GM23338 (cell line): ENCODE data around the gene CLEC6A. TPM values are rescaled to one million over a fixed set of nuclear protein-coding genes. Genes with fewer than 3 reads are reported as not detected.
"Not testable (repeated sequence)": the region's sequence is repeated elsewhere in the genome, so short reads cannot be mapped to it uniquely, and the experiment has no call there.

Source experiments
- ATAC-seq: fragments of 200-7000 bp; cut with Tn5 transposase; 3 replicates; pipeline ENCODE4 v1.9.1; 2020
- DNase-seq: peaks from one replicate; pipeline ENCODE4 v3.0.0-alpha.2; 2015; ENCODE audit warnings: low spot score
- H2AFZ ChIP-seq: fragments of 200-600 bp; sonication (generic); 2 replicates; pipeline ENCODE4 v1.8.0; 2016; ENCODE audit warnings: antibody characterized with exemption, mild to moderate bottlenecking, moderate library complexity
- H3F3A ChIP-seq: fragments of 200-600 bp; sonication (generic); replicated peaks from 2 replicates; pipeline ENCODE4 v1.8.0; 2017; ENCODE audit warnings: antibody characterized with exemption, mixed run types, low read depth
- H3K27ac ChIP-seq: fragments of 200-600 bp; sonication (generic); 2 replicates; pipeline ENCODE4 v1.6.1; 2016; ENCODE audit warnings: low read depth
- H3K27me3 ChIP-seq: fragments of 200-600 bp; sonication (generic); 2 replicates; pipeline ENCODE4 v1.8.0; 2016; ENCODE audit warnings: mild to moderate bottlenecking, mixed run types, moderate library complexity; ENCODE audit not compliant: insufficient read depth
- H3K36me3 ChIP-seq: fragments of 200-600 bp; sonication (generic); 2 replicates; pipeline ENCODE4 v1.8.0; 2016; ENCODE audit warnings: mild to moderate bottlenecking; ENCODE audit not compliant: insufficient read depth
- H3K4me1 ChIP-seq: fragments of 200-600 bp; sonication (generic); 2 replicates; pipeline ENCODE4 v1.8.0; 2016; ENCODE audit warnings: mild to moderate bottlenecking, moderate library complexity; ENCODE audit not compliant: insufficient read depth
- H3K4me2 ChIP-seq: fragments of 200-600 bp; sonication (generic); 2 replicates; pipeline ENCODE4 v1.7.1; 2017; ENCODE audit warnings: mixed run types
- H3K4me3 ChIP-seq: fragments of 200-600 bp; sonication (generic); 2 replicates; pipeline ENCODE4 v1.6.1; 2016; ENCODE audit warnings: mixed run types
- H3K79me2 ChIP-seq: fragments of 200-600 bp; sonication (generic); replicated peaks from 2 replicates; pipeline ENCODE4 v1.8.0; 2017; ENCODE audit warnings: mild to moderate bottlenecking; ENCODE audit not compliant: insufficient read depth
- H3K9me2 ChIP-seq: fragments of 200-600 bp; sonication (generic); 2 replicates; pipeline ENCODE4 v1.8.0; 2017; ENCODE audit not compliant: insufficient read depth
- H4K20me1 ChIP-seq: fragments of 200-600 bp; sonication (generic); replicated peaks from 2 replicates; pipeline ENCODE4 v1.8.0; 2017; ENCODE audit warnings: mild to moderate bottlenecking; ENCODE audit not compliant: insufficient read depth
- H3K27ac Mint-ChIP-seq: 2 replicates; pipeline ENCODE4 v1.8.0; 2020; ENCODE audit warnings: inconsistent platforms, mild to moderate bottlenecking, moderate library complexity, mixed read lengths
- H3K27me3 Mint-ChIP-seq: 3 replicates; pipeline ENCODE4 v1.8.0; 2022; ENCODE audit warnings: low read depth, mild to moderate bottlenecking, moderate library complexity, mixed read lengths, inconsistent platforms; ENCODE audit not compliant: insufficient read depth, poor library complexity
- H3K36me3 Mint-ChIP-seq: 3 replicates; pipeline ENCODE4 v1.8.0; 2021; ENCODE audit warnings: low read depth, mild to moderate bottlenecking, inconsistent platforms, moderate library complexity, mixed read lengths
- H3K4me1 Mint-ChIP-seq: 3 replicates; pipeline ENCODE4 v1.8.0; 2020; ENCODE audit warnings: mild to moderate bottlenecking, inconsistent platforms, mixed read lengths
- H3K4me3 Mint-ChIP-seq: 3 replicates; pipeline ENCODE4 v1.8.0; 2021; ENCODE audit warnings: moderate library complexity, mild to moderate bottlenecking, inconsistent platforms, mixed read lengths
- H3K9me3 Mint-ChIP-seq: 3 replicates; pipeline ENCODE4 v1.8.0; 2020; ENCODE audit warnings: moderate library complexity, mild to moderate bottlenecking, inconsistent platforms, mixed read lengths
- CREB1 ChIP-seq: fragments of 250-450 bp; sonication (Bioruptor Pico); IDR thresholded peaks from 2 replicates; pipeline ENCODE4 v1.5.0; 2020; ENCODE audit warnings: low read depth, mild to moderate bottlenecking, moderate library complexity
- CTCF ChIP-seq, 2 experiments: fragments of 200-600 bp in 1 of 2; sonication (generic) in 1 of 2; conservative IDR thresholded peaks; 2 replicates each; pipeline versions ENCODE4 v1.5.1 to v1.6.1; 2016 to 2017; ENCODE audit warnings: antibody characterized with exemption in 2 of 2, low read depth in 2 of 2, mild to moderate bottlenecking in 2 of 2, moderate library complexity in 1 of 2
- ETS1 ChIP-seq: IDR thresholded peaks from 2 replicates; pipeline ENCODE4 v1.6.1; 2016; ENCODE audit warnings: antibody characterized with exemption
- EZH2 ChIP-seq: fragments of 200-600 bp; sonication (generic); IDR thresholded peaks from one replicate; pipeline ENCODE4 v1.8.0; 2017; ENCODE audit warnings: antibody characterized with exemption, mild to moderate bottlenecking, low read depth; ENCODE audit not compliant: unreplicated experiment
- JUNB ChIP-seq: IDR thresholded peaks from one replicate; pipeline ENCODE4 v1.6.1; 2016; ENCODE audit warnings: antibody characterized with exemption; ENCODE audit not compliant: unreplicated experiment
- NANOG ChIP-seq: IDR thresholded peaks from 2 replicates; pipeline ENCODE4 v1.6.1; 2016; ENCODE audit warnings: antibody characterized with exemption, borderline replicate concordance
- POLR2AphosphoS5 ChIP-seq: IDR thresholded peaks from 2 replicates; pipeline ENCODE4 v1.6.1; 2016; ENCODE audit warnings: antibody characterized with exemption, low read depth
- REST ChIP-seq: IDR thresholded peaks from one replicate; pipeline ENCODE4 v1.6.1; 2018; ENCODE audit warnings: antibody characterized with exemption; ENCODE audit not compliant: unreplicated experiment
- STAT1 ChIP-seq: IDR thresholded peaks from one replicate; pipeline ENCODE4 v1.6.1; 2016; ENCODE audit warnings: antibody characterized with exemption; ENCODE audit not compliant: unreplicated experiment
- ZNF114 ChIP-seq: fragments of 250-450 bp; sonication (Bioruptor Pico); IDR thresholded peaks from 2 replicates; pipeline ENCODE4 v1.5.0; 2020; ENCODE audit warnings: mild to moderate bottlenecking, moderate library complexity
- ZNF331 ChIP-seq: fragments of 250-450 bp; sonication (Bioruptor Pico); IDR thresholded peaks from 2 replicates; pipeline ENCODE4 v1.5.0; 2020; ENCODE audit warnings: low read depth, mild to moderate bottlenecking, moderate library complexity
- polyA plus RNA-seq: library from polyadenylated mRNA; unstranded; fragments of >200 nt; fragmentation: Nextera tagmentation; extraction: Ambion mirVana; gene quantifications from 2 replicates; pipeline ENCODE4 v1.2.1, GENCODE V29; 2016
- total RNA-seq: library from RNA; depleted of rRNA; stranded (reverse); fragments of >200 nt; shearing (Covaris generic); gene quantifications from 2 replicates; pipeline ENCODE4 v1.2.3, GENCODE V29; 2014

CLEC6A gene
- total and polyA plus RNA-seq, 2 experiments from 2014 or later = not detected

GRCh38 chr12:8444536-8445278, 11.1 kb upstream of the CLEC6A start:
- H3K4me2 ChIP-seq, H3K27me3 ChIP-seq, H3K27ac ChIP-seq, H2AFZ ChIP-seq, H3K36me3 Mint-ChIP-seq, H3K9me3 Mint-ChIP-seq, H3K4me3 Mint-ChIP-seq, H3K4me3 ChIP-seq, H3K9me2 ChIP-seq, H3K4me1 ChIP-seq, H3F3A ChIP-seq, H3K27me3 Mint-ChIP-seq, ATAC-seq, H4K20me1 ChIP-seq, H3K79me2 ChIP-seq, DNase-seq, H3K27ac Mint-ChIP-seq, H3K36me3 ChIP-seq: not testable (repeated sequence)
- peaks cover 15% of the 10 kb centered on the region for H3K4me1 Mint-ChIP-seq

DNA sequence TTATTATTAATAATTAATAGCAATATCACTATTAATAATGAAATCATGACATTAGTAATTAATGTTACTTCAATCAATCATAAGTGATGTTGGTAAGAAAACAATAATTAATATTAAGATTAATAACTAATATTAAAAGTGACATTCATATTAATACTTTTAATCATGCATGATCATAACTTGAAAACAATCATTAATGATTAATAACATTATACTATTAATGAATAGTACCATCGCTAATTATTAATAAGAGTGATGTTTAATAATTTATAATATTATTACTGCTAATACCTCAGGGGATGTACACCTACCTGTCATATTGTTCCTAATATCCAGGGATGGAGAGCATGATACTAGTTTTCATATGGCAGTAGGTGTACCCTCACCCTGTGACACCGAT, 10.0 kb upstream of the CLEC6A start:
- H3K4me1 Mint-ChIP-seq = peaks cover 17% of the 10 kb centered on the region
- no peak overlapping the region for H3K4me3 Mint-ChIP-seq
- no peaks in the 10 kb centered on the region for H3K9me2 ChIP-seq
- H3K4me2 ChIP-seq = no peak overlapping the region
- no peaks in the 10 kb centered on the region for H3K36me3 ChIP-seq
- ATAC-seq (no peak), DNase-seq (no peak)
- no peaks in the 10 kb centered on the region for H4K20me1 ChIP-seq
- H2AFZ ChIP-seq = no peak overlapping the region
- H3K27ac Mint-ChIP-seq = no peak overlapping the region
- no peak overlapping the region for H3K27ac ChIP-seq
- H3K36me3 Mint-ChIP-seq = no peaks in the 10 kb centered on the region
- no peaks in the 10 kb centered on the region for H3K27me3 ChIP-seq
- no peaks in the 10 kb centered on the region for H3K27me3 Mint-ChIP-seq
- no peaks in the 10 kb centered on the region for H3K79me2 ChIP-seq
- no peaks in the 10 kb centered on the region for H3K9me3 Mint-ChIP-seq
- H3K4me1 ChIP-seq = no peaks in the 10 kb centered on the region
- no peaks in the 10 kb centered on the region for H3F3A ChIP-seq
- no peak overlapping the region for H3K4me3 ChIP-seq
- no peak for TF ChIP-seq ZNF331 (CRISPR knock-in tag)
- no peak for TF ChIP-seq NANOG
- TF ChIP-seq CTCF (conservative IDR thresholded peaks at IDR 0.05; ENCODE audit: low read depth in 2 of 2) = no peak
- TF ChIP-seq REST = no peak
- TF ChIP-seq JUNB = no peak
- TF ChIP-seq ETS1 = no peak
- no peak for TF ChIP-seq CREB1 (CRISPR knock-in tag)
- TF ChIP-seq STAT1 = no peak
- no peak for TF ChIP-seq ZNF114 (CRISPR knock-in tag)
- no peak for TF ChIP-seq EZH2
- TF ChIP-seq POLR2AphosphoS5 = no peak
